Endothelial cell of umbilical vein (primary cell): ENCODE measurements around the gene GTF3C6. TPM values are rescaled to one million over a fixed set of nuclear protein-coding genes. Genes with fewer than 3 reads are reported as not detected.

Experiments used
- BruUV-seq: library from RNA; stranded (reverse); fragments of 400-500 nt; replicated peaks from 2 replicates; lab custom pipeline; 2021; lab: Mats Ljungman, UMichigan
- CTCF ChIA-PET: fragments of 300-600, 350-600 bp; sonication (Branson Sonifier 250); formaldehyde crosslinking; loops from one replicate; lab custom pipeline; 2021; ENCODE audit warnings: antibody characterized with exemption, inconsistent platforms; lab: Charles Lee
- POLR2A ChIA-PET: fragments of 300-600, 350-600 bp; sonication (Branson Sonifier 250); formaldehyde crosslinking; loops from one replicate; lab custom pipeline; 2021; ENCODE audit warnings: antibody characterized with exemption, inconsistent platforms; lab: Charles Lee
- DNase-seq: peaks from one replicate; pipeline ENCODE4 v3.0.0-alpha.2; 2011; ENCODE audit warnings: low read depth, low spot score
- FAIRE-seq: peaks from 2 replicates; lab custom pipeline; 2011; peaks lifted over from hg19 to GRCh38; lab: Jason Lieb, UNC
- H2AFZ ChIP-seq: 2 replicates; pipeline ENCODE4 v1.6.0; 2012; ENCODE audit warnings: low read depth, low read length, control low read depth, inconsistent platforms
- H3K27ac ChIP-seq: 2 replicates; pipeline ENCODE4 v1.5.1; 2011; ENCODE audit warnings: low read depth, mild to moderate bottlenecking, control low read depth, low read length, moderate library complexity; ENCODE audit not compliant: insufficient read depth
- H3K27me3 ChIP-seq, 2 experiments: 2 replicates each; pipeline versions ENCODE4 v1.6.0 to v1.6.1; 2011; ENCODE audit warnings: low read length in 2 of 2, mixed read lengths in 1 of 2; ENCODE audit not compliant: control insufficient read depth in 2 of 2, insufficient read depth in 2 of 2
- H3K36me3 ChIP-seq, 2 experiments: 2 replicates in 1 of 2; 3 replicates in 1 of 2; pipeline ENCODE4 v1.5.1; 2011; ENCODE audit warnings: low read length in 2 of 2, mild to moderate bottlenecking in 1 of 2, moderate library complexity in 1 of 2; ENCODE audit not compliant: control insufficient read depth in 2 of 2, insufficient read depth in 2 of 2; ENCODE audit errors: extremely low read depth in 1 of 2
- H3K4me1 ChIP-seq: 3 replicates; pipeline ENCODE4 v1.5.1; 2011; ENCODE audit warnings: mild to moderate bottlenecking, low read length; ENCODE audit not compliant: control insufficient read depth, insufficient read depth; ENCODE audit errors: extremely low read depth
- H3K4me2 ChIP-seq: 2 replicates; pipeline ENCODE4 v1.6.1; 2011; ENCODE audit warnings: low read length, control low read depth, mixed read lengths; ENCODE audit not compliant: insufficient read depth
- H3K4me3 ChIP-seq, 3 experiments: fragments of 200-600 bp in 1 of 3; sonication (generic), shearing (Covaris generic) in 1 of 3; replicated peaks in 1 of 3; 2 replicates each; pipeline ENCODE4 v1.5.1; 2011 to 2016; ENCODE audit warnings: control low read depth in 3 of 3, low read length in 3 of 3, mild to moderate bottlenecking in 2 of 3, inconsistent platforms in 1 of 3, low read depth in 1 of 3, moderate library complexity in 1 of 3; ENCODE audit not compliant: insufficient read depth in 1 of 3
- H3K79me2 ChIP-seq: 2 replicates; pipeline ENCODE4 v1.6.0; 2012; ENCODE audit warnings: low read length, inconsistent platforms; ENCODE audit not compliant: control insufficient read depth, insufficient read depth
- H3K9ac ChIP-seq: replicated peaks from 2 replicates; pipeline ENCODE3; 2011; ENCODE audit warnings: low read length, control low read depth; ENCODE audit not compliant: insufficient read depth; ENCODE audit errors: extremely low read depth
- H3K9me1 ChIP-seq: replicated peaks from 3 replicates; pipeline ENCODE4 v1.6.0; 2011; ENCODE audit warnings: mild to moderate bottlenecking, low read length; ENCODE audit not compliant: control insufficient read depth, insufficient read depth; ENCODE audit errors: extremely low read depth
- H3K9me3 ChIP-seq: replicated peaks from 2 replicates; pipeline ENCODE4 v1.5.1; 2012; ENCODE audit warnings: low read length, inconsistent platforms; ENCODE audit not compliant: control insufficient read depth, insufficient read depth
- H4K20me1 ChIP-seq: replicated peaks from 2 replicates; pipeline ENCODE3; 2011; ENCODE audit warnings: mild to moderate bottlenecking, low read length; ENCODE audit not compliant: control insufficient read depth, insufficient read depth; ENCODE audit errors: extremely low read depth
- CTCF ChIP-seq, 2 donors: IDR thresholded peaks; 1 replicate in 1 of 2; 2 replicates in 1 of 2; pipeline ENCODE4 v1.5.1; 2011; ENCODE audit warnings: low read length in 2 of 2, mild to moderate bottlenecking in 2 of 2, moderate library complexity in 2 of 2, control low read depth in 1 of 2, inconsistent platforms in 1 of 2, low read depth in 1 of 2; ENCODE audit not compliant: insufficient read depth in 1 of 2; ENCODE audit errors: extremely low read depth in 1 of 2
- GATA2 ChIP-seq: IDR thresholded peaks from 2 replicates; pipeline ENCODE4 v1.7.0; 2011; ENCODE audit warnings: low read depth, mild to moderate bottlenecking, moderate library complexity, mixed read lengths, low read length; ENCODE audit not compliant: insufficient read length, insufficient read depth
- POLR2AphosphoS5 ChIP-seq: IDR thresholded peaks from 2 replicates; pipeline ENCODE4 v1.6.1; 2012; ENCODE audit warnings: low read depth, mild to moderate bottlenecking, control low read depth, low read length, moderate library complexity; ENCODE audit not compliant: insufficient read depth
- dilution Hi-C: fragments of 300-500 bp; cut with MboI; formaldehyde crosslinking; loops from one replicate; pipeline ENCODE4 v1.15.0; 2019; ENCODE audit warnings: low sequenced_read_pairs; ENCODE audit not compliant: extremely low pct_ligation_motif_present
- intact Hi-C: fragments of 100-400 bp; cut with micrococcal nuclease; formaldehyde crosslinking; loops from one replicate; pipeline ENCODE4 v1.10.0; 2022
- polyA plus RNA-seq, 4 experiments: library from polyadenylated mRNA; depleted of rRNA in 3 of 4; stranded (reverse) in 3 of 4; unstranded in 1 of 4; fragments of >200 nt; gene quantifications; 2 replicates each; pipeline versions ENCODE4 v1.2.1 to v1.2.3, GENCODE V29; 2011 to 2012; ENCODE audit warnings: missing spikeins in 1 of 4
- total RNA-seq: library from RNA; stranded (reverse); gene quantifications from 2 replicates; pipeline ENCODE4 v1.2.3, GENCODE V29; 2021

The GTF3C6 gene
- total and polyA plus RNA-seq, 2 donors (not counting 3 experiments of a cell fraction or from before 2014, with no cell fraction given): 12.1 to 88.1 TPM

GRCh38 chr6:110981202-110981600, 22.7 kb downstream of the GTF3C6 start:
- dilution Hi-C loops: no loop called here
- H3K27me3 ChIP-seq: no peaks in the 10 kb centered on the region
- DNase-seq (peak; percentile 33), FAIRE-seq (no peak)
- peak overlapping the region; percentile 15 for H2AFZ ChIP-seq
- H4K20me1 ChIP-seq: no peaks in the 10 kb centered on the region
- peak overlapping the region; percentile 90 for H3K4me2 ChIP-seq
- intact Hi-C loops: loop anchor here (1.0 kb wide), 1 partner anchor 23 kb away; the partner anchor contains the start of gene GTF3C6
- ChIA-PET CTCF (interaction anchor here (0.8 to 1.5 kb wide), 3 partner anchors 10 to 22 kb away, joined by 3 to 6 read pairs (median 4); partner anchors contain the start of gene GTF3C6), POLR2A (interaction anchor here (2.5 kb wide), 1 partner anchor 107 kb away, joined by 14 read pairs; the partner anchor contains the start of gene AMD1)
- H3K79me2 ChIP-seq: peaks cover 27% of the 10 kb centered on the region
- peak overlapping the region; percentile 84 for H3K9ac ChIP-seq
- H3K27ac ChIP-seq: peak overlapping the region; percentile 94
- H3K36me3 ChIP-seq: no peaks in the 10 kb centered on the region
- peaks cover 9% of the 10 kb centered on the region for H3K4me1 ChIP-seq
- no TSS peak for BruUV-seq
- no peaks in the 10 kb centered on the region for H3K9me3 ChIP-seq
- no peaks in the 10 kb centered on the region for H3K9me1 ChIP-seq
- peak overlapping the region; percentile 53 to 86 (median 75) for H3K4me3 ChIP-seq
- TF ChIP-seq GATA2: no peak
- no peak for TF ChIP-seq POLR2AphosphoS5
- no peak for TF ChIP-seq CTCF (IDR thresholded peaks at IDR 0.05; ENCODE audit: extremely low read depth in 1 of 2, insufficient read depth in 1 of 2, low read depth in 1 of 2, low read length in 2 of 2)
